Osteocyte (in vitro differentiated cells): ENCODE data around the gene EPS8L2. TPM values are rescaled to one million over a fixed set of nuclear protein-coding genes. Genes with fewer than 3 reads are reported as not detected.

Experiments used
- DNase-seq: peaks from one replicate; pipeline ENCODE4 v3.0.0; 2021; ENCODE audit warnings: mixed read lengths; ENCODE audit not compliant: unreplicated experiment; ENCODE audit errors: extremely low spot score
- H3K27ac Mint-ChIP-seq: one replicate; pipeline ENCODE4 v1.8.0; 2021; ENCODE audit warnings: mild to moderate bottlenecking, mixed read lengths; ENCODE audit not compliant: unreplicated experiment
- H3K27me3 Mint-ChIP-seq: one replicate; pipeline ENCODE4 v1.8.0; 2021; ENCODE audit warnings: mixed read lengths; ENCODE audit not compliant: unreplicated experiment
- H3K36me3 Mint-ChIP-seq: one replicate; pipeline ENCODE4 v1.8.0; 2021; ENCODE audit warnings: mixed read lengths; ENCODE audit not compliant: unreplicated experiment
- H3K4me1 Mint-ChIP-seq: one replicate; pipeline ENCODE4 v1.8.0; 2021; ENCODE audit warnings: mixed read lengths; ENCODE audit not compliant: unreplicated experiment
- H3K4me3 Mint-ChIP-seq: one replicate; pipeline ENCODE4 v1.8.0; 2021; ENCODE audit warnings: mild to moderate bottlenecking, moderate library complexity, mixed read lengths; ENCODE audit not compliant: unreplicated experiment
- H3K9me3 Mint-ChIP-seq: one replicate; pipeline ENCODE4 v1.8.0; 2021; ENCODE audit warnings: mixed read lengths; ENCODE audit not compliant: unreplicated experiment
- total RNA-seq: library from RNA; stranded (reverse); gene quantifications from 2 replicates; pipeline ENCODE4 v1.2.1, GENCODE V29; 2021
- TF ChIP-seq, protein P1 (sequence below): fragments of 200-600 bp; sonication (generic); IDR thresholded peaks from 2 replicates; pipeline ENCODE4 v1.5.0; 2021; ENCODE audit warnings: antibody characterized with exemption, mild to moderate bottlenecking, moderate library complexity

EPS8L2 gene
- total RNA-seq, 1 donor from 2014 or later: 39.3 TPM

DNA sequence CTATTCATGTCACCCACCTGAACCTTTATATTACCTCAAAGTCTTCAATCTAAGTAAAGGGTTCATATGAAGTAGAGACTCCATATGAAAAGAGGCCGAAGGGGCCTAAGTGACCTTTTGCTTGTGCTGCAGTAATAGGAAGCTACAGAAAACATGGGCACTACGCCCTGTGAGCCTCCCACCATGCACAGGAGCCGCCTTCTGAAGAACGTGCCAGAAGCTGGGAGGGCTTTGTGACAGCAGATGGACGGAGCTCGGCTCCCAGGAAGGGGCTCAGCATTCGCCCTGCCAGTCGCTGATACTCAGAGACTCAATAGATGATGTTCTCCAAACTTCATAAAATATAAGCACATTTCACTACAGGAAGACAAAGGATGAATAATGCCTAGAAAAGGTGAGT is 32.2 kb upstream of the EPS8L2 start:
- Mint-ChIP-seq H3K9me3 (no peaks in the 10 kb centered on the region), H3K4me1 (no peaks in the 10 kb centered on the region), H3K36me3 (peaks cover 26% of the 10 kb centered on the region), H3K27ac (no peak overlapping the region), H3K27me3 (no peaks in the 10 kb centered on the region), H3K4me3 (no peak overlapping the region)
- no peak for DNase-seq
- TF ChIP-seq, protein P1, sequence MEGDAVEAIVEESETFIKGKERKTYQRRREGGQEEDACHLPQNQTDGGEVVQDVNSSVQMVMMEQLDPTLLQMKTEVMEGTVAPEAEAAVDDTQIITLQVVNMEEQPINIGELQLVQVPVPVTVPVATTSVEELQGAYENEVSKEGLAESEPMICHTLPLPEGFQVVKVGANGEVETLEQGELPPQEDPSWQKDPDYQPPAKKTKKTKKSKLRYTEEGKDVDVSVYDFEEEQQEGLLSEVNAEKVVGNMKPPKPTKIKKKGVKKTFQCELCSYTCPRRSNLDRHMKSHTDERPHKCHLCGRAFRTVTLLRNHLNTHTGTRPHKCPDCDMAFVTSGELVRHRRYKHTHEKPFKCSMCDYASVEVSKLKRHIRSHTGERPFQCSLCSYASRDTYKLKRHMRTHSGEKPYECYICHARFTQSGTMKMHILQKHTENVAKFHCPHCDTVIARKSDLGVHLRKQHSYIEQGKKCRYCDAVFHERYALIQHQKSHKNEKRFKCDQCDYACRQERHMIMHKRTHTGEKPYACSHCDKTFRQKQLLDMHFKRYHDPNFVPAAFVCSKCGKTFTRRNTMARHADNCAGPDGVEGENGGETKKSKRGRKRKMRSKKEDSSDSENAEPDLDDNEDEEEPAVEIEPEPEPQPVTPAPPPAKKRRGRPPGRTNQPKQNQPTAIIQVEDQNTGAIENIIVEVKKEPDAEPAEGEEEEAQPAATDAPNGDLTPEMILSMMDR: no peak

DNA sequence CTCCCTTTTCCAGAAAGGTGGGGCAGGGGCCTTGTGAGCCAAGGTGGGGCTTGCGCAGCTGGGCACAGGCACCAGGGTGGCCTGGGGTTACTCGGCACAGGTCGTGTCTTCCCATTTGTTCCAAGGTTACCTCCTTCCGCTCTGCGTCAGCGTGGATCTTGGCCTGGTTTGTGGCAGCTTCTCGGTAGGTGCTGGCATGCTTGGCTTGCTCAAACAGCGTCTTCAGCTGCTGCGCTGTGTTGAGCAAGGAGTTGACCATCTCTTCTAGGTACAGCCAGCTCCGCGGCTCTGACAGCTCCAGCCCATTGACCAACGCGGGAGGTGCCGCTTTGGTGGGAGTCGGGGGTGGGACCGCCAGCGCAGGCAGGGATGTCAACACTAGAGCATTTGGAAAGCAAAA is 31.6 kb upstream of the EPS8L2 start:
- Mint-ChIP-seq H3K4me1 (no peaks in the 10 kb centered on the region), H3K9me3 (no peaks in the 10 kb centered on the region), H3K4me3 (no peak overlapping the region), H3K27me3 (no peaks in the 10 kb centered on the region), H3K27ac (no peak overlapping the region), H3K36me3 (peaks cover 30% of the 10 kb centered on the region)
- TF ChIP-seq, protein P1: no peak
- DNase-seq: no peak

DNA sequence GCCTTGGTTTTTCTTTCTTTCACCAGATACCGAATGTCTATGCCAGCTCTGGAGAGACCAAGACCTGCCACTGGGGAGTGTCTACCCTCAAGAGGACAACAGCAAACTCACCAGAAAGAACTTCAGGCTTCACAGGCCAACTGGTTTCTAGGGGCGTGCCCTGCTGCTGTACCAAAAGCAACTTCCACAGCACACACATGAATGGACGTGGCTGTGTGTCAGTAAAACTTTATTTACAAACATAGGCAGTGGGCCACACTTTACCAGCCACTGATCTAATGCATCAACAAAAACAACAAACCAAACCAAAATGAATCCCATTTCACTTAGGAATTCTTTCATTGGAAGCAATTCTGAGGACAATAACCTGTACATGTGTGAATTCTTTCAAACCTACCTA is 27.7 kb upstream of the EPS8L2 start:
- DNase-seq: no peak
- no peak overlapping the region for H3K27ac Mint-ChIP-seq
- H3K4me1 Mint-ChIP-seq: no peaks in the 10 kb centered on the region
- no peaks in the 10 kb centered on the region for H3K9me3 Mint-ChIP-seq
- no peak overlapping the region for H3K4me3 Mint-ChIP-seq
- TF ChIP-seq, protein P1: no peak
- peaks cover 51% of the 10 kb centered on the region for H3K36me3 Mint-ChIP-seq
- no peaks in the 10 kb centered on the region for H3K27me3 Mint-ChIP-seq

DNA sequence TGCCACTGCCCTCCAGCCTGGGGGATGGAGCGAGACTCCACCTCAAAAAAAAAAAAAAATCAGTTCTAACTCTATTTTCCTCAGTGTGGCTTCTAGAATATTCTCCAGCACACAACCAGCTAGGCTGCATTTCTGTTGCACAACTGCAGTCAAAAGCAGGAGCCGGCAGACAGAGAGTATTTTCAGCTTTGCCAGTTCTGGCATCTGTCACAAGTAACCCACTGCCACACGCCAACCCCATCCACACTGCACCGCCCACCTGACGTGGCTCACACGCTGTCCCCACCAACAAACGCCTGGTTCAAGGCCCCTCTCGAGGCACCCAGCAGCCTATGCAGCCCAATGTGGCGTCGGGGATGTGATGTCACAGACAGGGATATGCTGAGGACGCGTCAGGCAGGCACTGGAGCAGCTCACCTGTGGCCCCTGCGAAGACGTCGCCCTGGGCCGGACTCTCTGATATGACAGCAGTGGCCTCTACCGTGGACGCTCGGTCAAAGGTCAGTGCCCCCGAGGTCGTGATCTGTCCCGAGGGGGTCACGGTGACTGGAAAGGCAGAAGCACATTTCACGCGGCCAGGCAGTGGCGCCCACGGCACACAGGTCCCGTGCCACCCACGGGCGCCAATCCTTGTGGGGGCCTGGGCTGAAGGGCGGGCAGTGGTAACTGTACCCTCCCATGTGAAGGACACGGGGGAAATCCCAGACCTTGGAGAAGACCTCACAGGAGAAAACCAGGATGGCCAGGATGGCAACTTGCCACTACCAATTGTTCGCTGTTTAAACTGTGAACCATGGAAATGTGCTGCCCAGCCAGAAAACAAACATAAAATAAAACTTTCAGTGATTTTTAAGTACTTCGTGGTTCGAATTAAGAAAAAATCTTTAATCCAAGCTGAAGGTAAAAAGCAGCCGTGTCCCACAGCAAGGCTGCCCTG is 26.5 kb upstream of the EPS8L2 start:
- Mint-ChIP-seq H3K9me3 (no peaks in the 10 kb centered on the region), H3K4me1 (no peaks in the 10 kb centered on the region), H3K27me3 (no peaks in the 10 kb centered on the region), H3K27ac (no peak overlapping the region), H3K4me3 (no peak overlapping the region), H3K36me3 (peaks cover 57% of the 10 kb centered on the region)
- DNase-seq: no peak
- TF ChIP-seq, protein P1: no peak

DNA sequence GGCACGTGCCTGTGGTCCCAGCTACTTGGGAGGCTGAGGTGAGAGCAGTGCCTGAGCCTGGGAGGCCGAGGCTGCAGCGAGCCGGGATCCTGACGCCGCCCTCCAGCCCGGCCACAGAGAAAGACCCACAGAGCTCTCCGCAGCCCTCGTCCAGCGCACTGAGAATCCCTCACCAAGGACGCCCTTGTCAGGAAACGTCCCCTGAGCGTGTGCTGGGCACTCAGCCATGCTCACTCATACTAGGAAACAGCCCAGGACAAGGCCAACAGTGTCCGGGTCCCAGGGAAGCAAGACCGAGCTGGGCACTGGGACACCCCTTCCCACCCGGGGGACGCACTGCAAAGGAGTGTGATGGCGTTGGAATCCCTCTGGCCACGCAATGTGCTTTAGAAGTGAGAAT is 25.6 kb upstream of the EPS8L2 start:
- no peak overlapping the region for H3K4me3 Mint-ChIP-seq
- no peaks in the 10 kb centered on the region for H3K27me3 Mint-ChIP-seq
- H3K9me3 Mint-ChIP-seq: no peaks in the 10 kb centered on the region
- peaks cover 60% of the 10 kb centered on the region for H3K36me3 Mint-ChIP-seq
- no peak for DNase-seq
- no peak overlapping the region for H3K27ac Mint-ChIP-seq
- H3K4me1 Mint-ChIP-seq: no peaks in the 10 kb centered on the region
- TF ChIP-seq, protein P1: no peak
